GM23338 (cell line): Measurements from ENCODE around the gene CIITA.

Experiments used
- CREB1 ChIP-seq: fragments of 250-450 bp; sonication (Bioruptor Pico); IDR thresholded peaks from 2 replicates; pipeline ENCODE4 v1.5.0; 2020; ENCODE audit warnings: low read depth, mild to moderate bottlenecking, moderate library complexity
- CTCF ChIP-seq, 2 experiments: fragments of 200-600 bp in 1 of 2; sonication (generic) in 1 of 2; conservative IDR thresholded peaks; 2 replicates each; pipeline versions ENCODE4 v1.5.1 to v1.6.1; 2016 to 2017; ENCODE audit warnings: antibody characterized with exemption in 2 of 2, low read depth in 2 of 2, mild to moderate bottlenecking in 2 of 2, moderate library complexity in 1 of 2
- EZH2 ChIP-seq: fragments of 200-600 bp; sonication (generic); IDR thresholded peaks from one replicate; pipeline ENCODE4 v1.8.0; 2017; ENCODE audit warnings: antibody characterized with exemption, mild to moderate bottlenecking, low read depth; ENCODE audit not compliant: unreplicated experiment
- EZH2phosphoT487 ChIP-seq: fragments of 200-600 bp; sonication (generic); IDR thresholded peaks from one replicate; pipeline ENCODE4 v1.8.1; 2018; ENCODE audit warnings: antibody characterized with exemption; ENCODE audit not compliant: unreplicated experiment
- JUNB ChIP-seq: IDR thresholded peaks from one replicate; pipeline ENCODE4 v1.6.1; 2016; ENCODE audit warnings: antibody characterized with exemption; ENCODE audit not compliant: unreplicated experiment
- NANOG ChIP-seq: IDR thresholded peaks from 2 replicates; pipeline ENCODE4 v1.6.1; 2016; ENCODE audit warnings: antibody characterized with exemption, borderline replicate concordance
- POLR2AphosphoS5 ChIP-seq: IDR thresholded peaks from 2 replicates; pipeline ENCODE4 v1.6.1; 2016; ENCODE audit warnings: antibody characterized with exemption, low read depth
- STAT1 ChIP-seq: IDR thresholded peaks from one replicate; pipeline ENCODE4 v1.6.1; 2016; ENCODE audit warnings: antibody characterized with exemption; ENCODE audit not compliant: unreplicated experiment
- ZNF114 ChIP-seq: fragments of 250-450 bp; sonication (Bioruptor Pico); IDR thresholded peaks from 2 replicates; pipeline ENCODE4 v1.5.0; 2020; ENCODE audit warnings: mild to moderate bottlenecking, moderate library complexity
- ZNF331 ChIP-seq: fragments of 250-450 bp; sonication (Bioruptor Pico); IDR thresholded peaks from 2 replicates; pipeline ENCODE4 v1.5.0; 2020; ENCODE audit warnings: low read depth, mild to moderate bottlenecking, moderate library complexity
- ZNF462 ChIP-seq: fragments of 250-450 bp; sonication (Bioruptor Pico); IDR thresholded peaks from 2 replicates; pipeline ENCODE4 v1.5.0; 2020; ENCODE audit warnings: mild to moderate bottlenecking, moderate library complexity
- TF ChIP-seq, protein P1 (sequence below): IDR thresholded peaks from 2 replicates; pipeline ENCODE4 v1.6.1; 2016; ENCODE audit warnings: antibody characterized with exemption
- TF ChIP-seq, protein P2 (sequence below): IDR thresholded peaks from one replicate; pipeline ENCODE4 v1.6.1; 2018; ENCODE audit warnings: antibody characterized with exemption; ENCODE audit not compliant: unreplicated experiment

- TF ChIP-seq EZH2: no peak
- TF ChIP-seq, protein P1, sequence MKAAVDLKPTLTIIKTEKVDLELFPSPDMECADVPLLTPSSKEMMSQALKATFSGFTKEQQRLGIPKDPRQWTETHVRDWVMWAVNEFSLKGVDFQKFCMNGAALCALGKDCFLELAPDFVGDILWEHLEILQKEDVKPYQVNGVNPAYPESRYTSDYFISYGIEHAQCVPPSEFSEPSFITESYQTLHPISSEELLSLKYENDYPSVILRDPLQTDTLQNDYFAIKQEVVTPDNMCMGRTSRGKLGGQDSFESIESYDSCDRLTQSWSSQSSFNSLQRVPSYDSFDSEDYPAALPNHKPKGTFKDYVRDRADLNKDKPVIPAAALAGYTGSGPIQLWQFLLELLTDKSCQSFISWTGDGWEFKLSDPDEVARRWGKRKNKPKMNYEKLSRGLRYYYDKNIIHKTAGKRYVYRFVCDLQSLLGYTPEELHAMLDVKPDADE: no peak
- TF ChIP-seq CTCF (conservative IDR thresholded peaks at IDR 0.05; ENCODE audit: low read depth in 2 of 2): no peak
- TF ChIP-seq JUNB: no peak
- no peak for TF ChIP-seq EZH2phosphoT487
- no peak for TF ChIP-seq POLR2AphosphoS5
- TF ChIP-seq ZNF114 (CRISPR knock-in tag): no peak
- TF ChIP-seq NANOG: no peak
- TF ChIP-seq, protein P2, sequence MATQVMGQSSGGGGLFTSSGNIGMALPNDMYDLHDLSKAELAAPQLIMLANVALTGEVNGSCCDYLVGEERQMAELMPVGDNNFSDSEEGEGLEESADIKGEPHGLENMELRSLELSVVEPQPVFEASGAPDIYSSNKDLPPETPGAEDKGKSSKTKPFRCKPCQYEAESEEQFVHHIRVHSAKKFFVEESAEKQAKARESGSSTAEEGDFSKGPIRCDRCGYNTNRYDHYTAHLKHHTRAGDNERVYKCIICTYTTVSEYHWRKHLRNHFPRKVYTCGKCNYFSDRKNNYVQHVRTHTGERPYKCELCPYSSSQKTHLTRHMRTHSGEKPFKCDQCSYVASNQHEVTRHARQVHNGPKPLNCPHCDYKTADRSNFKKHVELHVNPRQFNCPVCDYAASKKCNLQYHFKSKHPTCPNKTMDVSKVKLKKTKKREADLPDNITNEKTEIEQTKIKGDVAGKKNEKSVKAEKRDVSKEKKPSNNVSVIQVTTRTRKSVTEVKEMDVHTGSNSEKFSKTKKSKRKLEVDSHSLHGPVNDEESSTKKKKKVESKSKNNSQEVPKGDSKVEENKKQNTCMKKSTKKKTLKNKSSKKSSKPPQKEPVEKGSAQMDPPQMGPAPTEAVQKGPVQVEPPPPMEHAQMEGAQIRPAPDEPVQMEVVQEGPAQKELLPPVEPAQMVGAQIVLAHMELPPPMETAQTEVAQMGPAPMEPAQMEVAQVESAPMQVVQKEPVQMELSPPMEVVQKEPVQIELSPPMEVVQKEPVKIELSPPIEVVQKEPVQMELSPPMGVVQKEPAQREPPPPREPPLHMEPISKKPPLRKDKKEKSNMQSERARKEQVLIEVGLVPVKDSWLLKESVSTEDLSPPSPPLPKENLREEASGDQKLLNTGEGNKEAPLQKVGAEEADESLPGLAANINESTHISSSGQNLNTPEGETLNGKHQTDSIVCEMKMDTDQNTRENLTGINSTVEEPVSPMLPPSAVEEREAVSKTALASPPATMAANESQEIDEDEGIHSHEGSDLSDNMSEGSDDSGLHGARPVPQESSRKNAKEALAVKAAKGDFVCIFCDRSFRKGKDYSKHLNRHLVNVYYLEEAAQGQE: no peak
- TF ChIP-seq CREB1 (CRISPR knock-in tag): no peak
- no peak for TF ChIP-seq ZNF462
- TF ChIP-seq STAT1: no peak
- no peak for TF ChIP-seq ZNF331
Measured at GRCh38 chr16:10965440-10966061, 88.5 kb downstream of the CIITA start.
